Gastroesophageal sphincter (tissue), 4 donors: ENCODE results near the gene P3H1. TPM values are rescaled to one million over a fixed set of nuclear protein-coding genes. Genes with fewer than 3 reads are reported as not detected.
"Not testable (repeated sequence)": the region's sequence is repeated elsewhere in the genome, so short reads cannot be mapped to it uniquely, and the experiment has no call there.

Experiments used
- ATAC-seq: fragments of 150-250 bp; one replicate; pipeline ENCODE4 v1.9.1; 2016; ENCODE audit warnings: mild to moderate bottlenecking, moderate library complexity
- H3K27ac ChIP-seq, 4 donors: fragments of 200-600 bp; sonication (generic) in 3 of 4; 1 replicate in 3 of 4; 2 replicates in 1 of 4; pipeline ENCODE4 v1.5.1; 2016 to 2019
- H3K27me3 ChIP-seq: fragments of 200-600 bp; sonication (generic); one replicate; pipeline ENCODE4 v1.5.1; 2019
- H3K36me3 ChIP-seq, 2 donors: fragments of 200-600 bp; sonication (generic); one replicate each; pipeline ENCODE4 v1.5.1; 2019; ENCODE audit warnings: control low read depth in 1 of 2
- H3K4me1 ChIP-seq, 3 donors: fragments of 200-600 bp; sonication (generic); 1 replicate in 2 of 3; 2 replicates in 1 of 3; pipeline ENCODE4 v1.5.1; 2016 to 2019; ENCODE audit warnings: control low read depth in 2 of 3
- H3K4me3 ChIP-seq, 2 donors: fragments of 200-600 bp; sonication (generic); one replicate each; pipeline ENCODE4 v1.5.1; 2019; ENCODE audit warnings: mild to moderate bottlenecking in 1 of 2, moderate library complexity in 1 of 2
- H3K9me3 ChIP-seq, 3 donors: fragments of 200-600 bp; sonication (generic); one replicate each; pipeline ENCODE4 v1.5.1; 2017 to 2019; ENCODE audit warnings: control low read depth in 2 of 3
- EP300 ChIP-seq: sonication (generic); formaldehyde crosslinking; IDR thresholded peaks from one replicate; pipeline ENCODE4 v1.6.1; 2017; ENCODE audit warnings: antibody characterized with exemption, mild to moderate bottlenecking
- POLR2A ChIP-seq, 2 donors: fragments of 450-650 bp; IDR thresholded peaks; one replicate each; pipeline ENCODE4 v1.6.1; 2017; ENCODE audit warnings: antibody characterized with exemption in 2 of 2, mild to moderate bottlenecking in 2 of 2, moderate library complexity in 1 of 2
- POLR2AphosphoS5 ChIP-seq: sonication (generic); formaldehyde crosslinking; IDR thresholded peaks from one replicate; pipeline ENCODE4 v1.6.1; 2017; ENCODE audit warnings: antibody characterized with exemption
- WGBS, 2 donors: methylation state at CpG; one replicate each; pipeline ENCODE4 v1.1.5; 2018; ENCODE audit warnings: low coverage in 1 of 2; 5-methylcytosine and 5-hydroxymethylcytosine counted together
- total RNA-seq, 4 donors: library from RNA; depleted of rRNA; stranded (reverse); fragments of >200 nt; gene quantifications; one replicate each; pipeline ENCODE4 v1.1.0, GENCODE V29; 2016
- TF ChIP-seq, protein P1 (sequence below), 4 experiments: fragments of 200-600 bp in 2 of 4; fragments of 450-650 bp in 2 of 4; sonication (generic) in 1 of 4; IDR thresholded peaks; one replicate each; pipeline ENCODE4 v1.5.1; 2017 to 2019; ENCODE audit warnings: antibody characterized with exemption in 4 of 4, mild to moderate bottlenecking in 2 of 4, moderate library complexity in 2 of 4

The P3H1 gene
- total RNA-seq, 4 donors from 2014 or later: 21.7 to 27.4 (median 23.0) TPM

DNA sequence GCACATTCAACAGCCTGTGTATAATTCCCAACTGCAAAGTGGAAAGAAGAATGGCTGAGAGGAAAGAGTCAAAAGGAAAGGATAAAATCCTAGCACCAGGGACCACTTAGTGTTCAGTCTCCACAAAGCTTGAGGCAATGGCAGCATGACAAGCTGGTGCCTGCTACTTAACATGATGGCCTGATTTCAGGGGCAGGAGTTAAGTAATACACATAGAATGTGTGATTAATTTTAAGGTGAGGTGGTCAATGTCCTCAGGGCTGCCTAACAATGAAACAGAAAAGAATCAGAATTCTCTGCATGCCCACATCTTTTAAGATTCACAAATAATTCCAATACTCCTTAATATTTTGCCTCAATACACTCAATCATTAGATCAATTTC is 8.9 kb downstream of the P3H1 start:
- Histone ChIP-seq H3K4me1 (peaks cover 0 to 8% (median 0%) of the 10 kb centered on the region in 3 donors), H3K36me3 (peaks cover 0 to 94% of the 10 kb centered on the region in 2 donors), H3K9me3 (no peaks in the 10 kb centered on the region), H3K4me3 (no peak overlapping the region), H3K27me3 (no peaks in the 10 kb centered on the region), H3K27ac (no peak overlapping the region)
- ATAC-seq: no peak
- TF ChIP-seq POLR2AphosphoS5 (no peak), POLR2A (IDR thresholded peaks at IDR 0.05) (no peak), EP300 (no peak)
- TF ChIP-seq, protein P1, sequence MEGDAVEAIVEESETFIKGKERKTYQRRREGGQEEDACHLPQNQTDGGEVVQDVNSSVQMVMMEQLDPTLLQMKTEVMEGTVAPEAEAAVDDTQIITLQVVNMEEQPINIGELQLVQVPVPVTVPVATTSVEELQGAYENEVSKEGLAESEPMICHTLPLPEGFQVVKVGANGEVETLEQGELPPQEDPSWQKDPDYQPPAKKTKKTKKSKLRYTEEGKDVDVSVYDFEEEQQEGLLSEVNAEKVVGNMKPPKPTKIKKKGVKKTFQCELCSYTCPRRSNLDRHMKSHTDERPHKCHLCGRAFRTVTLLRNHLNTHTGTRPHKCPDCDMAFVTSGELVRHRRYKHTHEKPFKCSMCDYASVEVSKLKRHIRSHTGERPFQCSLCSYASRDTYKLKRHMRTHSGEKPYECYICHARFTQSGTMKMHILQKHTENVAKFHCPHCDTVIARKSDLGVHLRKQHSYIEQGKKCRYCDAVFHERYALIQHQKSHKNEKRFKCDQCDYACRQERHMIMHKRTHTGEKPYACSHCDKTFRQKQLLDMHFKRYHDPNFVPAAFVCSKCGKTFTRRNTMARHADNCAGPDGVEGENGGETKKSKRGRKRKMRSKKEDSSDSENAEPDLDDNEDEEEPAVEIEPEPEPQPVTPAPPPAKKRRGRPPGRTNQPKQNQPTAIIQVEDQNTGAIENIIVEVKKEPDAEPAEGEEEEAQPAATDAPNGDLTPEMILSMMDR (IDR thresholded peaks at IDR 0.05): no peak

DNA sequence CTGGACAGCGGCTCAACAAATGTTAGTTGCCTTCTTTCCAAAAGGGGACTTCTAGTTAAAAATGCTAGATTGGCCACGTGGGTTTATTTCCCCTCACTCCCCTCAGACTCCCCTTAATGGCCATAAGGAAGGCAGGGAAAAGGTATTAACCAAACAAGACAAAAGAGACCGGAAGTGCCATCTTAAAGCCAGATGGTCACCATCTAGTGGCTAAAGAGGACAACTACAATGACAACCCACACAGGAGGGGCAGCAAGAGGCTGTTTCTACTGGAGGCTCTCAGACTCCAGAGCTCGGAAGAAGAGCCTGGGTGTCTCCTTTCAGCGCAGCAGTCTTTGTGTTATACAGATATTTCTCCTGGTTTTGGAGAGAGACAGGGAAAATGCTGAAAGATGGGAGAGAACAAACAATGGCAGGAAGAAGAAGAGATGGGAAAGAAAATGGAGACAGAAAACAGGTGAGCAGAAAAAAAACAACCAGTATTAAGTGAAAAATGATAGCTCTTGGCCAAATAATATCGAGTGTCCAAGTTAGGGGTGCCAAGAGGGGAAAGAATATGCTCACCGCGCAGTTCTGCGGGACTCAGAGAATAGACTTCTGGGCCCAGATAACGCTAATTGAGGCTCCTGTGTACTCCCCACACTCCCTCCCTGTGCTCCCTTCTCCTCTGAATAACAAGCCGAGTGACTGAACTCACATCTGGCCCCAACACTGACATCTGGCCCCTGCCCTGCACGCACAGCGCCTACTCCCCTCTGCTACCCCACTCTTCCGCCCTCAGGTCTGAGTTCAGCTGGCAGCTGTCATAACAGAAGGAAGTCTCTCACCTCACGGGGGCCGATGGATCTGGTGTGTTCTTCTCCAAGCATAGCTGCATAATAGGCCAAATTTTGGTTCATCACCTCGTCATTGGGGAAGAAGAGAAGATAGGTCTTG is 9.6 kb downstream of the P3H1 start:
- Histone ChIP-seq H3K9me3 (no peaks in the 10 kb centered on the region), H3K27me3 (no peaks in the 10 kb centered on the region), H3K4me3 (no peak overlapping the region), H3K4me1 (peaks cover 0 to 2% (median 0%) of the 10 kb centered on the region in 3 donors), H3K27ac (no peak overlapping the region), H3K36me3 (peaks cover 0 to 100% of the 10 kb centered on the region in 2 donors)
- no peak for TF ChIP-seq EP300
- TF ChIP-seq, protein P1 (IDR thresholded peaks at IDR 0.05): peak; percentile 38 to 63 (median 57)
- 56 to 60% methylated on average over 11 to 14 of the region's 17 CpGs for WGBS, 2 donors
- peak; percentile 31 for ATAC-seq

DNA sequence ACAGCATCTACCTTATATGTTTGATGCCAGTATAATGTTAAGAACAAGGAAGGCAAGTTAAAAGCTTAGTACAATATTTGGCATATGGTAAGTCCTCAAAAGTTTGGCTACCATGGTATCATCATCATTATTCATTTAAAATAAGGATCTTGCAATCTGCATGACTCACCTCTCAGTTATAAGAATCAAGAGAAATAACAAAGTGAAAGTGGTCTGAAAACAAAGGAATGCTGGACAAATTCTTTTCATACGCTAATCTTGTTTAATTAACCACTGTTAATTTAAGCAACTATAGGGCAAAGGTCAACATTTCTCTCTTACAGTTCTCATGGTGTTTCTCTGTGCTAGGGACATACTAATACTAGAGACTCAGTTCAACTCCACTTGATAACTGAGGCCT is 13.8 kb downstream of the P3H1 start:
- no peak overlapping the region for H3K4me3 ChIP-seq
- no peaks in the 10 kb centered on the region for H3K9me3 ChIP-seq
- no peaks in the 10 kb centered on the region for H3K4me1 ChIP-seq
- H3K36me3 ChIP-seq: peaks cover 0 to 96% of the 10 kb centered on the region in 2 donors
- TF ChIP-seq, protein P1 (IDR thresholded peaks at IDR 0.05): no peak
- no peak for TF ChIP-seq POLR2A (IDR thresholded peaks at IDR 0.05)
- TF ChIP-seq POLR2AphosphoS5: no peak
- no peak for TF ChIP-seq EP300
- H3K27me3 ChIP-seq: no peaks in the 10 kb centered on the region
- no peak for ATAC-seq
- no peak overlapping the region for H3K27ac ChIP-seq
- 57 to 69% methylated on average over 1 of the region's 1 CpG for WGBS, 2 donors

DNA sequence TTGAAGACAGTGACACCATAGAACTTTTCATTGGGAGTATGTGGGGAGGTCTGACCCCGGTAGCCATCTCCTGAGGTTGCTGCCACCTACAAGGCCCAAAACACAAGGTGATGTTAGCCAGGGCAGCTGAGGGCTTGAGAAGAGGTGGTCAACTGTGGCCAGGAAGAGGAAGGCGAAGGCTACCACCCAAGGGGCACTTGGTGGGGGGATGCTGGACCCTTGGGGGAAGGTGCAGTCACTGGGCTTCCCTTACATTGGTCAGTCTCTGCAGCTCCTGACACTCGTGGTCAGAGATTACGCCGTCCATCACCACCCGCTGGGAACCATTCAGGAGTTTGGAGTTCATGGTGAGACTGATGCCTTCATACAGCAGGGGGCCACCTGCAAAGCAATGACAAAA is 14.5 kb downstream of the P3H1 start:
- Histone ChIP-seq H3K9me3 (no peaks in the 10 kb centered on the region), H3K27ac (no peak overlapping the region), H3K4me3 (no peak overlapping the region), H3K27me3 (no peaks in the 10 kb centered on the region), H3K4me1 (no peaks in the 10 kb centered on the region), H3K36me3 (peaks cover 0 to 96% of the 10 kb centered on the region in 2 donors)
- ATAC-seq: no peak
- 100% methylated on average over 3 of the region's 6 CpGs; no CpG with 5 or more reads in 1 of the 2 donors for WGBS, 2 donors
- TF ChIP-seq EP300 (no peak), POLR2A (IDR thresholded peaks at IDR 0.05) (no peak), POLR2AphosphoS5 (no peak)
- TF ChIP-seq, protein P1 (IDR thresholded peaks at IDR 0.05): no peak

DNA sequence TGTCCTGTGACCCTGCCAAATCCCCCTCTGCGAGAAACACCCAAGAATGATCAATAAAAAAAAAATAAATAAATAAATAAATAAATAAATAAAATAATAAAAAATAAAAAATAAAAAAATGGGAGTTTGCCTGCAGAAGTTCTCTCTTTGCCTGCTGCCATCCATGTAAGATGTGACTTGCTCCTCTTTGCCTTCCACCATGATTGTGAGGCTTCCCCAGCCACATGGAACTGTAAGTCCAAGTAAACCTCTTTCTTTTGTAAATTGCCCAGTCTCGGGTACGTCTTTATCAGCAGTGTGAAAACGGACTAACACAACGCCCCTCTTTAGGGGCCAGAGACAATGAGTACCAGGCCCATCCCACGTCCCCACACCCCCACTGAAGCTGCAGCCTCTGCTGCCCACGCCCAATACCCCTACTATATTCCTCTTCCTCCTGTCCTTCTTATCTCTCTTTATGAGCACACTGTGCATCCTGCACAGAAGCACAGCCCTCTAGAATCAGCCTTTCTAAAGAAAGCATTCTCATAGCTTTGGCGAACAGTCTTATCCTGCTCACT is 15.2 kb downstream of the P3H1 start:
- 88 to 96% methylated on average over 6 to 7 of the region's 8 CpGs for WGBS, 2 donors

More for the DNA sequence above, 15.2 kb downstream of the P3H1 start:
- not testable (repeated sequence) for H3K27ac ChIP-seq, H3K9me3 ChIP-seq, H3K4me3 ChIP-seq, H3K27me3 ChIP-seq, ATAC-seq, H3K4me1 ChIP-seq
- H3K36me3 ChIP-seq: peaks cover 0 to 96% of the 10 kb centered on the region in 2 donors
